ENCODE measurements around the gene ZNF282. TPM values are rescaled to one million over a fixed set of nuclear protein-coding genes. Genes with fewer than 3 reads are reported as not detected.

The ZNF282 gene
- total and polyA plus RNA-seq, 9 of the 15 experiments (the other 6 are each of a cell fraction or from before 2014, with no cell fraction given) = 0.76 to 58.6 (median 17.4) TPM

DNA sequence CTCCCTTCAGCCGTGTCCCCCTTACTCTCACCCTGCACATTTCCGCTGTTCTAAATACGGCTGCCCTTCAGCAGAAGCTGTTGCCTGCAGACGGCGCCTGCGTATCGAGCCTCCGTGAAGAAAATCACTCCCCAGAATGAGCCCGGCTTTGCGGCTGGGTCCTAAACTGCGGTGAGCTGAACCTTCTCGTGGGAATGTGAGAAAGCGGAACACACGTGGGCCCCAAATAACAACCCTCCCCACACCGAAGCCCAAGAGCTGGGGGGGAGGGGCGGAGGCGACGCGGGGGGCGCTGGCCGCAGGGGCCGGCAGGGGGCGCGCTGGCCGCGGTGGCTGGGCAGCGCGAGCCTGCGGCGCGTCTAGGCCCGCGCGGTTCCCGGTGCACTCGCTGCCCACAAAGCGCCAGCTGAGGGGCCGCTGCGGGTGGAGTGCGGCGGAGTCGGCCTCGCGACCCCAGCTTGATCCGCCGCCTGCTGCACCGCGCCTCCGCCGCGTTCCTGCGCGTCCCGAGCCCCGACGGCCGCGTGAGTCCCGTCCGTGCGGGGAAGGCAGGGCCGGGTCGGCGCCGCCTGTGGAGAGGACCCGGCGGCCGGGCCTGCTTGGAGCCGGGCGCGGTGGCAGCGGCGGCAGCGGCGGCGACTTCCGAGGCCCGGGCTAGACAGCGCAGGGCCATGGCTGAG is 48.1 kb upstream of the ZNF282 start, which contains the start of gene ZNF398 (continued):
- TF ChIP-seq, protein P1, sequence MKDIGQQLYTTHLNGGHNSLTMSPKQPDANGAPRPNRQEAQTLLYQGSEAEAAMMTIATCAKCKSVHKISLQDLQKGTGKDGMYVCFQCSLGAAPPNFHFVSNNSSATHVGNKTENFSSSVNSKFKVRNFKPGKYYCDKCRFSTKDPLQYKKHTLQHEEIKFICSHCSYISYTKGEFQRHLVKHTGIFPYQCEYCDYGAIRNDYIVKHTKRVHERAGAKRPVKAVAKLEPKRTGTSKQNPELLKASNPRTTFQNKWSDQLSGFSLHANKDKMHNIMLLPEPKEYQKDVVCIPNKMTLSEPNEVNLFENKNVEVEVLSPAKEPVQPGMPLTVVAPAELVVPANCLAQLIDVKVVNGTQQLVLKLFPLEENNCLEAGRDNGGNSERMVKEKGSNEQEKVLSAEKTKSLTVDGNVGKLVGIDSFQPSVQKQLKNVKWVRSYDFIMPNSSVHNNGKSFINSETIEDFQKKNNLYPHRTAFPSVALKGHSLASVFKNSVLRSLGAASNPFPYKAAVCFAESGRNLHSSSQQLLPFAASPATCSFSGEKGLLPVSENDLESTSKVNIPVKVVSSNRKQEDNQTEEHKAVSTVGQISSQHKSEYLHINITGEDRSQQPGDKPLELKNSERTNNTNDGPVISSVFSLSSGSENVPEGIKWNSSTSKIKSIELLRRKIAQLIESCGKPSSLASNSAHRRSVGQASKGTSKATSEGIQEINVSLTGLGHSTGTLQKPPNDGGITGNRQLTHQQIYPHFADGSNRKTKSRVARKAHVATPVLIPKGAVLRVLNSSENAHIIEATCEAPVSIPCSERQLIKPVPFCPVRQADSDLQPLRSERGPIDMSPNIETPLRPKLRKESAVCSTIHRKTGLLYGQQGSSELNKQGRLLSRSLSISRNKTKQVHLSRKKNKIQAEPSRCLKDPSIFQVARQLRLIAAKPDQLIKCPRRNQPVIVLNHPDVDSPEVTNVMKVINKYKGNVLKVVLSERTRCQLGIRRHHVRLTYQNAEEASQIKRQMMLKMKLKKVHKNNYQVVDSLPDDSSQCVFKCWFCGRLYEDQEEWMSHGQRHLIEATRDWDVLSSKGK (CRISPR knock-in tag; IDR thresholded peaks at IDR 0.05) = no peak
- TF ChIP-seq, protein P2, sequence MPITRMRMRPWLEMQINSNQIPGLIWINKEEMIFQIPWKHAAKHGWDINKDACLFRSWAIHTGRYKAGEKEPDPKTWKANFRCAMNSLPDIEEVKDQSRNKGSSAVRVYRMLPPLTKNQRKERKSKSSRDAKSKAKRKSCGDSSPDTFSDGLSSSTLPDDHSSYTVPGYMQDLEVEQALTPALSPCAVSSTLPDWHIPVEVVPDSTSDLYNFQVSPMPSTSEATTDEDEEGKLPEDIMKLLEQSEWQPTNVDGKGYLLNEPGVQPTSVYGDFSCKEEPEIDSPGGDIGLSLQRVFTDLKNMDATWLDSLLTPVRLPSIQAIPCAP (CRISPR knock-in tag; IDR thresholded peaks at IDR 0.05; ENCODE audit: borderline replicate concordance) = no peak
- TF ChIP-seq SAFB2 (IDR thresholded peaks at IDR 0.05; ENCODE audit: borderline replicate concordance, low read depth, low read length, severe bottlenecking) (no peak), ZNF644 (tag; IDR thresholded peaks at IDR 0.05; ENCODE audit: low read depth) (0 out of 2 replicates have a peak, but pooled peaks have one; percentile 34), ZNF830 (CRISPR knock-in tag; IDR thresholded peaks at IDR 0.05) (no peak), STAT5B (CRISPR knock-in tag; IDR thresholded peaks at IDR 0.05) (no peak), ZBED1 (IDR thresholded peaks at IDR 0.05) (no peak; the same call in 1 of the 2 replicates), RAD51 (IDR thresholded peaks at IDR 0.05; ENCODE audit: borderline replicate concordance, low read depth) (peak; percentile 32; the same call in 1 of the 2 replicates), HOXB6 (CRISPR knock-in tag; IDR thresholded peaks at IDR 0.05; ENCODE audit: borderline replicate concordance) (0 out of 2 replicates have a peak, but pooled peaks have one; percentile 33), ZNF436 (CRISPR knock-in tag; IDR thresholded peaks at IDR 0.05) (no peak), POLR2AphosphoS5 (IDR thresholded peaks at IDR 0.05; ENCODE audit: control insufficient read depth, insufficient read depth, low read depth, low read length) (peak; percentile 46; the same call in 1 of the 2 replicates), NFRKB (IDR thresholded peaks at IDR 0.05; ENCODE audit: low read depth) (no peak; the same call in 1 of the 2 replicates), ZNF121 (CRISPR knock-in tag; conservative IDR thresholded peaks at IDR 0.05) (no peak; the same call in none of the 2 replicates)
- TF ChIP-seq, protein P3, sequence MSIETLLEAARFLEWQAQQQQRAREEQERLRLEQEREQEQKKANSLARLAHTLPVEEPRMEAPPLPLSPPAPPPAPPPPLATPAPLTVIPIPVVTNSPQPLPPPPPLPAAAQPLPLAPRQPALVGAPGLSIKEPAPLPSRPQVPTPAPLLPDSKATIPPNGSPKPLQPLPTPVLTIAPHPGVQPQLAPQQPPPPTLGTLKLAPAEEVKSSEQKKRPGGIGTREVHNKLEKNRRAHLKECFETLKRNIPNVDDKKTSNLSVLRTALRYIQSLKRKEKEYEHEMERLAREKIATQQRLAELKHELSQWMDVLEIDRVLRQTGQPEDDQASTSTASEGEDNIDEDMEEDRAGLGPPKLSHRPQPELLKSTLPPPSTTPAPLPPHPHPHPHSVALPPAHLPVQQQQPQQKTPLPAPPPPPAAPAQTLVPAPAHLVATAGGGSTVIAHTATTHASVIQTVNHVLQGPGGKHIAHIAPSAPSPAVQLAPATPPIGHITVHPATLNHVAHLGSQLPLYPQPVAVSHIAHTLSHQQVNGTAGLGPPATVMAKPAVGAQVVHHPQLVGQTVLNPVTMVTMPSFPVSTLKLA (conservative IDR thresholded peaks at IDR 0.05) = peak; percentile 94 to 96
- TF ChIP-seq, protein P4, sequence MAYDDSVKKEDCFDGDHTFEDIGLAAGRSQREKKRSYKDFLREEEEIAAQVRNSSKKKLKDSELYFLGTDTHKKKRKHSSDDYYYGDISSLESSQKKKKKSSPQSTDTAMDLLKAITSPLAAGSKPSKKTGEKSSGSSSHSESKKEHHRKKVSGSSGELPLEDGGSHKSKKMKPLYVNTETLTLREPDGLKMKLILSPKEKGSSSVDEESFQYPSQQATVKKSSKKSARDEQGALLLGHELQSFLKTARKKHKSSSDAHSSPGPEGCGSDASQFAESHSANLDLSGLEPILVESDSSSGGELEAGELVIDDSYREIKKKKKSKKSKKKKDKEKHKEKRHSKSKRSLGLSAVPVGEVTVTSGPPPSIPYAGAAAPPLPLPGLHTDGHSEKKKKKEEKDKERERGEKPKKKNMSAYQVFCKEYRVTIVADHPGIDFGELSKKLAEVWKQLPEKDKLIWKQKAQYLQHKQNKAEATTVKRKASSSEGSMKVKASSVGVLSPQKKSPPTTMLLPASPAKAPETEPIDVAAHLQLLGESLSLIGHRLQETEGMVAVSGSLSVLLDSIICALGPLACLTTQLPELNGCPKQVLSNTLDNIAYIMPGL (CRISPR knock-in tag; IDR thresholded peaks at IDR 0.05) = peak; percentile 98; the same call in 1 of the 2 replicates
- TF ChIP-seq, protein P5, sequence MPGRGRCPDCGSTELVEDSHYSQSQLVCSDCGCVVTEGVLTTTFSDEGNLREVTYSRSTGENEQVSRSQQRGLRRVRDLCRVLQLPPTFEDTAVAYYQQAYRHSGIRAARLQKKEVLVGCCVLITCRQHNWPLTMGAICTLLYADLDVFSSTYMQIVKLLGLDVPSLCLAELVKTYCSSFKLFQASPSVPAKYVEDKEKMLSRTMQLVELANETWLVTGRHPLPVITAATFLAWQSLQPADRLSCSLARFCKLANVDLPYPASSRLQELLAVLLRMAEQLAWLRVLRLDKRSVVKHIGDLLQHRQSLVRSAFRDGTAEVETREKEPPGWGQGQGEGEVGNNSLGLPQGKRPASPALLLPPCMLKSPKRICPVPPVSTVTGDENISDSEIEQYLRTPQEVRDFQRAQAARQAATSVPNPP (IDR thresholded peaks at IDR 0.05; ENCODE audit: borderline replicate concordance, insufficient read depth, insufficient read length) = no peak
- TF ChIP-seq, protein P6, sequence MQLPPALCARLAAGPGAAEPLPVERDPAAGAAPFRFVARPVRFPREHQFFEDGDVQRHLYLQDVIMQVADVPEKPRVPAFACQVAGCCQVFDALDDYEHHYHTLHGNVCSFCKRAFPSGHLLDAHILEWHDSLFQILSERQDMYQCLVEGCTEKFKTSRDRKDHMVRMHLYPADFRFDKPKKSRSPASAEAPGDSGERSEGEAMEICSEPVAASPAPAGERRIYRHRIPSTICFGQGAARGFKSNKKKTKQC (CRISPR knock-in tag; IDR thresholded peaks at IDR 0.05) = no peak; the same call in 1 of the 2 replicates
